DOHH2 (cell line): ENCODE results near the gene RFX4.

Source experiments
- EZH2phosphoT487 ChIP-seq: fragments of 200-600 bp; sonication (generic); IDR thresholded peaks from 2 replicates; pipeline ENCODE4 v1.6.1; 2017; ENCODE audit warnings: borderline replicate concordance, mild to moderate bottlenecking, antibody characterized with exemption, low read length, moderate library complexity, mixed read lengths
- TF ChIP-seq, protein P1 (sequence below): fragments of 200-600 bp; sonication (generic); IDR thresholded peaks from one replicate; pipeline ENCODE4 v1.5.1; 2014; ENCODE audit warnings: antibody characterized with exemption, mild to moderate bottlenecking, low read depth, low read length; ENCODE audit not compliant: poor library complexity, severe bottlenecking

DNA sequence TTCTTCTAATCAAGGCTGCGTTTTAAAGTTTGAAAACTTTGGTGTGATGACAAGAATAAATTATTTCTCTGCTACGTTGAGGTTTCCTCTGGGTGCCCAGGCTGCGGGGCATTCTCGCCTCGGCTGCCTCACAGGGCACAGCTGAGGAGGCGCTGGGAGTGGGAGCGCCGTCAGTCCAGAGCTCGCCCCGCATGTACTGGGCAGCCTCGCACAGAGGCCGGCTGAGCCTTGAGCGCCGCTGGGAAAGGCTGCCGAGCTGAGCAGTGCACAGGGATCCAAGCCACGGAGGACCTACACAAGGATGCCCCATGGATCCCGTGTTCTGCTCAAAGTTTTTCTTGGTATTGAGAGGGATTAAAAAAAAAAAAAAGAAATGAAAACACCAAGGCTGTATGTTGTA is 11.6 kb downstream of the RFX4 start:
- TF ChIP-seq, protein P1, sequence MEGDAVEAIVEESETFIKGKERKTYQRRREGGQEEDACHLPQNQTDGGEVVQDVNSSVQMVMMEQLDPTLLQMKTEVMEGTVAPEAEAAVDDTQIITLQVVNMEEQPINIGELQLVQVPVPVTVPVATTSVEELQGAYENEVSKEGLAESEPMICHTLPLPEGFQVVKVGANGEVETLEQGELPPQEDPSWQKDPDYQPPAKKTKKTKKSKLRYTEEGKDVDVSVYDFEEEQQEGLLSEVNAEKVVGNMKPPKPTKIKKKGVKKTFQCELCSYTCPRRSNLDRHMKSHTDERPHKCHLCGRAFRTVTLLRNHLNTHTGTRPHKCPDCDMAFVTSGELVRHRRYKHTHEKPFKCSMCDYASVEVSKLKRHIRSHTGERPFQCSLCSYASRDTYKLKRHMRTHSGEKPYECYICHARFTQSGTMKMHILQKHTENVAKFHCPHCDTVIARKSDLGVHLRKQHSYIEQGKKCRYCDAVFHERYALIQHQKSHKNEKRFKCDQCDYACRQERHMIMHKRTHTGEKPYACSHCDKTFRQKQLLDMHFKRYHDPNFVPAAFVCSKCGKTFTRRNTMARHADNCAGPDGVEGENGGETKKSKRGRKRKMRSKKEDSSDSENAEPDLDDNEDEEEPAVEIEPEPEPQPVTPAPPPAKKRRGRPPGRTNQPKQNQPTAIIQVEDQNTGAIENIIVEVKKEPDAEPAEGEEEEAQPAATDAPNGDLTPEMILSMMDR, result no peak
- TF ChIP-seq EZH2phosphoT487, result no peak
